ENCODE measurements around the gene KCTD5. TPM values are rescaled to one million over a fixed set of nuclear protein-coding genes. Genes with fewer than 3 reads are reported as not detected.

KCTD5 gene
- total and polyA plus RNA-seq, 9 of the 15 experiments (the other 6 are each of a cell fraction or from before 2014, with no cell fraction given) = 0.73 to 58.3 (median 32.3) TPM

DNA sequence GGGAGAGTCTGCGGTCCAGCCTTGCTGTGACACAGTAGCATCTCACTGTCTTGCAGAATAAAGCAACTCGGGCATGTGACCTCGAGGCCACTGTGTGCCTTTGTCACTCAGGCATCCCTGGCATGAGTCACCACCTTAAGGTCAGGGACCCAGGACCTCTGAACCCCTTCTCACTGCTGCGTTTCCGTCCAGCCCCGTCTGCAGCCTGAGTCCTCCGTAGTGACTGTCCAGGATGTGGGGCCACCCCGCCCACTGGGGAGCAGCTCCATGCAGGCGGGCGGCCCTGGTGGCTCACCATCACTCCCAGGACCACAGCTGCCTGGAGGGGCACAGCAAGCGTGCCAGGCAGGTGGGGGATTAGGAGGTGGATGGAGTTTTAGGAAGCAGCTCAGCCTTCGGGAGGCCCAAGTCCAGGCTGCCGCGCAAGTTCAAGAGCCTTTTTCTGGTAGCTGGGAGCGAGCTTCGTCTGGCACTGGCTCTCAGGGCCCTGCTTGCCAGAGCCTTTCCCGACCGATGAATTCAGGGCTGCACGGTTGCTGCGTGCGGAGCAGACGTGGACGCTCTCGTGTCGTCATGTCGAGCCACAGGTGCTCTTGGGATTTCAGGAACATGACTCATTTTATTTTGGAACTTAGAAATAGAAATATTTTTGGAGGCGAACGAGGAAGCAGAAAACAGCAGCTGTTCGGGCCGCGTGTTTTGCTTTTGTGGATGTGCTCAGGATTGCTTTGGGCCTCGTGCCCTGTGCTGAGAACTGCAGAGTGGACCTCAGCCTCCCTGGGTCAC is 16.8 kb downstream of the KCTD5 start (continued):
- TF ChIP-seq, protein P1, sequence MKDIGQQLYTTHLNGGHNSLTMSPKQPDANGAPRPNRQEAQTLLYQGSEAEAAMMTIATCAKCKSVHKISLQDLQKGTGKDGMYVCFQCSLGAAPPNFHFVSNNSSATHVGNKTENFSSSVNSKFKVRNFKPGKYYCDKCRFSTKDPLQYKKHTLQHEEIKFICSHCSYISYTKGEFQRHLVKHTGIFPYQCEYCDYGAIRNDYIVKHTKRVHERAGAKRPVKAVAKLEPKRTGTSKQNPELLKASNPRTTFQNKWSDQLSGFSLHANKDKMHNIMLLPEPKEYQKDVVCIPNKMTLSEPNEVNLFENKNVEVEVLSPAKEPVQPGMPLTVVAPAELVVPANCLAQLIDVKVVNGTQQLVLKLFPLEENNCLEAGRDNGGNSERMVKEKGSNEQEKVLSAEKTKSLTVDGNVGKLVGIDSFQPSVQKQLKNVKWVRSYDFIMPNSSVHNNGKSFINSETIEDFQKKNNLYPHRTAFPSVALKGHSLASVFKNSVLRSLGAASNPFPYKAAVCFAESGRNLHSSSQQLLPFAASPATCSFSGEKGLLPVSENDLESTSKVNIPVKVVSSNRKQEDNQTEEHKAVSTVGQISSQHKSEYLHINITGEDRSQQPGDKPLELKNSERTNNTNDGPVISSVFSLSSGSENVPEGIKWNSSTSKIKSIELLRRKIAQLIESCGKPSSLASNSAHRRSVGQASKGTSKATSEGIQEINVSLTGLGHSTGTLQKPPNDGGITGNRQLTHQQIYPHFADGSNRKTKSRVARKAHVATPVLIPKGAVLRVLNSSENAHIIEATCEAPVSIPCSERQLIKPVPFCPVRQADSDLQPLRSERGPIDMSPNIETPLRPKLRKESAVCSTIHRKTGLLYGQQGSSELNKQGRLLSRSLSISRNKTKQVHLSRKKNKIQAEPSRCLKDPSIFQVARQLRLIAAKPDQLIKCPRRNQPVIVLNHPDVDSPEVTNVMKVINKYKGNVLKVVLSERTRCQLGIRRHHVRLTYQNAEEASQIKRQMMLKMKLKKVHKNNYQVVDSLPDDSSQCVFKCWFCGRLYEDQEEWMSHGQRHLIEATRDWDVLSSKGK (CRISPR knock-in tag; IDR thresholded peaks at IDR 0.05) = no peak
- TF ChIP-seq ZEB2 (IDR thresholded peaks at IDR 0.05) (no peak), CXXC5 (CRISPR knock-in tag; IDR thresholded peaks at IDR 0.05) (no peak), HNRNPL (IDR thresholded peaks at IDR 0.05; ENCODE audit: low read depth, low read length) (no peak), ZNF431 (CRISPR knock-in tag; IDR thresholded peaks at IDR 0.05) (no peak), CBFA2T2 (conservative IDR thresholded peaks at IDR 0.05) (no peak)
- TF ChIP-seq, protein P2, sequence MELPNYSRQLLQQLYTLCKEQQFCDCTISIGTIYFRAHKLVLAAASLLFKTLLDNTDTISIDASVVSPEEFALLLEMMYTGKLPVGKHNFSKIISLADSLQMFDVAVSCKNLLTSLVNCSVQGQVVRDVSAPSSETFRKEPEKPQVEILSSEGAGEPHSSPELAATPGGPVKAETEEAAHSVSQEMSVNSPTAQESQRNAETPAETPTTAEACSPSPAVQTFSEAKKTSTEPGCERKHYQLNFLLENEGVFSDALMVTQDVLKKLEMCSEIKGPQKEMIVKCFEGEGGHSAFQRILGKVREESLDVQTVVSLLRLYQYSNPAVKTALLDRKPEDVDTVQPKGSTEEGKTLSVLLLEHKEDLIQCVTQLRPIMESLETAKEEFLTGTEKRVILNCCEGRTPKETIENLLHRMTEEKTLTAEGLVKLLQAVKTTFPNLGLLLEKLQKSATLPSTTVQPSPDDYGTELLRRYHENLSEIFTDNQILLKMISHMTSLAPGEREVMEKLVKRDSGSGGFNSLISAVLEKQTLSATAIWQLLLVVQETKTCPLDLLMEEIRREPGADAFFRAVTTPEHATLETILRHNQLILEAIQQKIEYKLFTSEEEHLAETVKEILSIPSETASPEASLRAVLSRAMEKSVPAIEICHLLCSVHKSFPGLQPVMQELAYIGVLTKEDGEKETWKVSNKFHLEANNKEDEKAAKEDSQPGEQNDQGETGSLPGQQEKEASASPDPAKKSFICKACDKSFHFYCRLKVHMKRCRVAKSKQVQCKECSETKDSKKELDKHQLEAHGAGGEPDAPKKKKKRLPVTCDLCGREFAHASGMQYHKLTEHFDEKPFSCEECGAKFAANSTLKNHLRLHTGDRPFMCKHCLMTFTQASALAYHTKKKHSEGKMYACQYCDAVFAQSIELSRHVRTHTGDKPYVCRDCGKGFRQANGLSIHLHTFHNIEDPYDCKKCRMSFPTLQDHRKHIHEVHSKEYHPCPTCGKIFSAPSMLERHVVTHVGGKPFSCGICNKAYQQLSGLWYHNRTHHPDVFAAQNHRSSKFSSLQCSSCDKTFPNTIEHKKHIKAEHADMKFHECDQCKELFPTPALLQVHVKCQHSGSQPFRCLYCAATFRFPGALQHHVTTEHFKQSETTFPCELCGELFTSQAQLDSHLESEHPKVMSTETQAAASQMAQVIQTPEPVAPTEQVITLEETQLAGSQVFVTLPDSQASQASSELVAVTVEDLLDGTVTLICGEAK (IDR thresholded peaks at IDR 0.05) = no peak
- TF ChIP-seq, protein P2 (CRISPR knock-in tag; IDR thresholded peaks at IDR 0.05) = no peak
